SK-N-MC (cell line): ENCODE data around the gene ZFAND4.

Experiments
- EZH2 ChIP-seq: fragments of 200-600 bp; sonication (generic); IDR thresholded peaks from one replicate; pipeline ENCODE4 v1.6.1; 2017; ENCODE audit warnings: antibody characterized with exemption
- FOXP2 ChIP-seq: optimal IDR thresholded peaks from 2 replicates; pipeline ENCODE3; 2011; ENCODE audit warnings: mild to moderate bottlenecking, moderate library complexity; ENCODE audit not compliant: insufficient read depth; ENCODE audit errors: extremely low read length, control extremely low read depth
- POLR2AphosphoS5 ChIP-seq: IDR thresholded peaks from 2 replicates; pipeline ENCODE4 v1.6.1; 2012; ENCODE audit warnings: mild to moderate bottlenecking, low read depth, low read length, borderline replicate concordance

DNA sequence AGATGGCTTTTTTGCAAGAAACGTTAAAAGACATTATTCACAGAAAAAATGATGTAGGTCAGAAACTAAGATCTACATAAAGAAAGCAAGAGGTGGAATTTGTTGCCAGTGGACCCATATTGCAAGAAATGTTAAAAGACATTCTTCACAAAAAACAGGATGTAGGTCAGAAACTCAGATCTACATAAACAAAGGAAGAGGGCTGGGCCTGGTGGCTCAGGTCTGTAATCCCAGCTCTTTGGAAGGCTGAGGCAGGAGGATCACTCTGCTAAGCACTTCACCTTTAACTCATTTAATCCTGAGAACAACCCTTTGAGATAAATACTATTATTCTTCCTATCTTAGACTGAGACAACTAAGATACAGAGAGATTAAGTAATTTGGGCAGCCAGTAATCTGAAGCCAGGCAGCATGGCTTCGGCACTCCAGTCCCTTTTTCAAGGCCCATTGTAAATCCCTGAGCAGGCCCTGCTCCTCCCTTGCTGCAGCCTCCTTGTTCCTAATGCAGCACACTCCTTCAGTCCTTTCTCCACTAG is 11.6 kb downstream of the ZFAND4 start:
- TF ChIP-seq EZH2 (no peak), POLR2AphosphoS5 (no peak), FOXP2 (no peak)
